Vagina (tissue), 2 donors: ENCODE data around the gene COL11A1. TPM values are rescaled to one million over a fixed set of nuclear protein-coding genes. Genes with fewer than 3 reads are reported as not detected.

ENCODE experiments used
- DNase-seq, 2 donors: peaks; one replicate each; pipeline ENCODE4 v3.0.0-alpha.2; 2017; ENCODE audit errors: extremely low spot score in 2 of 2
- H3K27ac ChIP-seq: fragments of 200-600 bp; sonication (generic); one replicate; pipeline ENCODE4 v1.5.1; 2019
- H3K27me3 ChIP-seq: fragments of 200-600 bp; sonication (generic); one replicate; pipeline ENCODE4 v1.5.1; 2019
- H3K36me3 ChIP-seq, 2 donors: fragments of 200-600 bp; sonication (generic); one replicate each; pipeline ENCODE4 v1.5.1; 2017 to 2019
- H3K4me1 ChIP-seq: fragments of 200-600 bp; sonication (generic); one replicate; pipeline ENCODE4 v1.5.1; 2019
- H3K4me3 ChIP-seq, 2 donors: fragments of 200-600 bp; sonication (generic); 1 replicate in 1 of 2; 2 replicates in 1 of 2; pipeline ENCODE4 v1.5.1; 2016 to 2019
- H3K9me3 ChIP-seq: fragments of 200-600 bp; sonication (generic); one replicate; pipeline ENCODE4 v1.5.1; 2019
- CTCF ChIP-seq, 3 experiments: fragments of 450-650 bp in 2 of 3; fragments of 200-600 bp in 1 of 3; sonication (generic) in 1 of 3; IDR thresholded peaks; one replicate each; pipeline ENCODE4 v1.5.1; 2017 to 2019; ENCODE audit warnings: antibody characterized with exemption in 3 of 3, mild to moderate bottlenecking in 2 of 3, moderate library complexity in 2 of 3
- POLR2A ChIP-seq, 2 donors: fragments of 450-650 bp; IDR thresholded peaks; one replicate each; pipeline ENCODE4 v1.6.1; 2017; ENCODE audit warnings: antibody characterized with exemption in 2 of 2, mild to moderate bottlenecking in 2 of 2, moderate library complexity in 2 of 2
- POLR2AphosphoS5 ChIP-seq, 2 donors: sonication (generic); formaldehyde crosslinking; IDR thresholded peaks; one replicate each; pipeline ENCODE4 v1.9.0; 2017; ENCODE audit warnings: antibody characterized with exemption in 2 of 2, mild to moderate bottlenecking in 2 of 2, low read depth in 1 of 2; ENCODE audit not compliant: insufficient read depth in 1 of 2
- intact Hi-C: fragments of 100-400 bp; cut with DNase I; formaldehyde crosslinking; loops from one replicate; pipeline ENCODE4 v1.15.1; 2023
- total RNA-seq: library from RNA; depleted of rRNA; stranded (reverse); fragments of >200 nt; gene quantifications from one replicate; pipeline ENCODE4 v1.2.3, GENCODE V29; 2016

COL11A1 gene
- total RNA-seq, 1 donor from 2014 or later = not detected

- no peak for DNase-seq
- no peak overlapping the region for H3K4me3 ChIP-seq
These were observed 84.3 kb downstream of the COL11A1 start for GRCh38 chr1:103024051-103024450.

DNA sequence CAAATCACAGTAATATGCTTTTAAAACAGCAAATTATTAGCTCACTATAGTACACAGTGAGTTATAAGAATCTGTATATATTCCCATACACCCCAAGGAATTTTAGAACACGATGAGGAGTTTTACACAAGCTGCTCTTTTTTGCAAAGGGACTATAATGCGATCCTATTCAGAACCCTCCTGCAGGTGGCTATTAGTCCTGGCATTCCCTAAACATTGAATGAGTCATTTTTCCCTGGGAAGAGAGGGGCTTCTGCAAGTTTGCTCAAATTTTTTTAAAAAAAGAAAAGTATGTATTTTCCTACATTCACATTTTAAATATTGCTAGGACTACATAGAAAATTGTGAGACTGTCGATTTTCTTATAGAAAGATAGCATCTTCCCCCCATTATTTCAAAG is 106.3 kb downstream of the COL11A1 start:
- Histone ChIP-seq H3K27ac (no peak overlapping the region), H3K4me1 (no peaks in the 10 kb centered on the region), H3K9me3 (no peaks in the 10 kb centered on the region), H3K36me3 (no peaks in the 10 kb centered on the region), H3K4me3 (no peak overlapping the region), H3K27me3 (no peaks in the 10 kb centered on the region)
- no peak for DNase-seq
- intact Hi-C loops = no loop called here
- no peak for TF ChIP-seq CTCF (IDR thresholded peaks at IDR 0.05)
- no peak for TF ChIP-seq POLR2AphosphoS5 (IDR thresholded peaks at IDR 0.05; ENCODE audit: insufficient read depth in 1 of 2, low read depth in 1 of 2)

More at GRCh38 chr1:103024051-103024450, 84.3 kb downstream of the COL11A1 start:
- no peaks in the 10 kb centered on the region for H3K9me3 ChIP-seq
- intact Hi-C loops = no loop called here
- no peaks in the 10 kb centered on the region for H3K27me3 ChIP-seq
- no peak overlapping the region for H3K27ac ChIP-seq
- no peaks in the 10 kb centered on the region for H3K4me1 ChIP-seq
- TF ChIP-seq POLR2A (IDR thresholded peaks at IDR 0.05) (no peak), POLR2AphosphoS5 (IDR thresholded peaks at IDR 0.05; ENCODE audit: insufficient read depth in 1 of 2, low read depth in 1 of 2) (no peak), CTCF (IDR thresholded peaks at IDR 0.05) (no peak)
- H3K36me3 ChIP-seq = no peaks in the 10 kb centered on the region

DNA sequence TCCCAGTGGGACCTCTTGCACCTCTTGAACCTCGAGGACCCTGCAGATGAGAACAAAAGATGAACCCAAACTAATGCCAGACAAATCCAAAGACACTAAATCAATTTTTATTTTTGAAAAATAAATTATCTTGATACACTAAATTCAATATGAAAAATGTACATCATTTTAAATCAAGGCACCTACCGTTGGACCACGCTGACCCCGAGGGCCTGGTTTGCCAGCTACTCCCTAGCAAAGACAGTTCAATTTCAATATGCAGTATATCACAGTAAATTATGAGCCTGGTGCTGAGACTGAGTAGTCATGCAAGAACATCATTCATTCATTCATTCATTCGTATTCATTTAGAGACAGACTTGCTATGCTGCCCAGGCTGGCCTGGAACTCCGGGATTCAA is 129.4 kb downstream of the COL11A1 start:
- no peaks in the 10 kb centered on the region for H3K27me3 ChIP-seq
- H3K27ac ChIP-seq = no peak overlapping the region
- H3K9me3 ChIP-seq = no peaks in the 10 kb centered on the region
- no peaks in the 10 kb centered on the region for H3K36me3 ChIP-seq
- no peak for TF ChIP-seq POLR2AphosphoS5 (IDR thresholded peaks at IDR 0.05; ENCODE audit: insufficient read depth in 1 of 2, low read depth in 1 of 2)
- no peak for TF ChIP-seq CTCF (IDR thresholded peaks at IDR 0.05)
- TF ChIP-seq POLR2A (IDR thresholded peaks at IDR 0.05) = no peak
- no peak overlapping the region for H3K4me3 ChIP-seq
- DNase-seq = no peak
- H3K4me1 ChIP-seq = no peaks in the 10 kb centered on the region
- intact Hi-C loops = no loop called here

GRCh38 chr1:102977292-102977691 is 131.0 kb downstream of the COL11A1 start:
- DNase-seq = no peak
- H3K36me3 ChIP-seq = no peaks in the 10 kb centered on the region
- TF ChIP-seq CTCF (IDR thresholded peaks at IDR 0.05) (no peak), POLR2AphosphoS5 (IDR thresholded peaks at IDR 0.05; ENCODE audit: insufficient read depth in 1 of 2, low read depth in 1 of 2) (no peak), POLR2A (IDR thresholded peaks at IDR 0.05) (no peak)
- H3K27ac ChIP-seq = no peak overlapping the region
- no peak overlapping the region for H3K4me3 ChIP-seq
- H3K4me1 ChIP-seq = no peaks in the 10 kb centered on the region
- no peaks in the 10 kb centered on the region for H3K9me3 ChIP-seq
- intact Hi-C loops = no loop called here
- H3K27me3 ChIP-seq = no peaks in the 10 kb centered on the region

DNA sequence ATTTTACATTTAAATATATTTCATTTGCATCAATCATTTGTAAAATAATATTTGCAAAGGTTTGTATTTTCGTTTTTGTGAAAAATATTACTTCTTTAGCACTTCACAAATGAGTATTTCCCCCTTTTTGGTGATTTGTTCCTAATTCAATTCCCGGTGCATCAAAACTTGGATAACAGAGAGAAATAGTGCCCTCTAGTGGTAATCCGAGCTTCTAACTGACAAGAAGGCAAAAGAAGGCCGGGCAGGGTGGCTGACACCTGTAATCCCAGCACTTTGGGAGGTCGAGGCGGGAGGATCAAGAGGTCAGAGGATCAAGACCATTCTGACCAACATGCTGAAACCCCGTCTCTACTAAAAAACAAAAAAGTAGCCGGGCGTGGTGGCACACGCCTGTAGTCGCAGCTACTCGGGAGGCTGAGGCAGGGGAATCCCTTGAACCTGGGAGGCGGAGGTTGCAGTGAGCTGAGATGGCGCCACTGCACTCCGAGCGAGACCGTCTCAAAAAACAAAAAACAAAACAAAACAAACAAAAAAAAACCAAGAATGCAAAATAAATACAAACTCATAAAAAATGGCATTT is 137.7 kb downstream of the COL11A1 start:
- H3K4me1 ChIP-seq = no peaks in the 10 kb centered on the region
- no peaks in the 10 kb centered on the region for H3K36me3 ChIP-seq
- H3K9me3 ChIP-seq = no peaks in the 10 kb centered on the region
- no peak overlapping the region for H3K4me3 ChIP-seq
- TF ChIP-seq POLR2A (IDR thresholded peaks at IDR 0.05) = no peak
- no peak for TF ChIP-seq CTCF (IDR thresholded peaks at IDR 0.05)
- TF ChIP-seq POLR2AphosphoS5 (IDR thresholded peaks at IDR 0.05; ENCODE audit: insufficient read depth in 1 of 2, low read depth in 1 of 2) = no peak
- H3K27me3 ChIP-seq = no peaks in the 10 kb centered on the region
- DNase-seq = no peak
- intact Hi-C loops = no loop called here
- H3K27ac ChIP-seq = no peak overlapping the region
